ENCODE results near the gene MUC20. TPM values are rescaled to one million over a fixed set of nuclear protein-coding genes. Genes with fewer than 3 reads are reported as not detected.
A peak's percentile ranks its signal among the peaks of the same experiment; 100 is the strongest.
"Not testable (repeated sequence)": the region's sequence is repeated elsewhere in the genome, so short reads cannot be mapped to it uniquely, and the experiment has no call there.

MUC20 gene
- total and polyA plus RNA-seq, 9 of the 15 experiments (the other 6 are each of a cell fraction or from before 2014, with no cell fraction given): 0.03 to 0.23 (median 0.15) TPM; not detected in 3

DNA sequence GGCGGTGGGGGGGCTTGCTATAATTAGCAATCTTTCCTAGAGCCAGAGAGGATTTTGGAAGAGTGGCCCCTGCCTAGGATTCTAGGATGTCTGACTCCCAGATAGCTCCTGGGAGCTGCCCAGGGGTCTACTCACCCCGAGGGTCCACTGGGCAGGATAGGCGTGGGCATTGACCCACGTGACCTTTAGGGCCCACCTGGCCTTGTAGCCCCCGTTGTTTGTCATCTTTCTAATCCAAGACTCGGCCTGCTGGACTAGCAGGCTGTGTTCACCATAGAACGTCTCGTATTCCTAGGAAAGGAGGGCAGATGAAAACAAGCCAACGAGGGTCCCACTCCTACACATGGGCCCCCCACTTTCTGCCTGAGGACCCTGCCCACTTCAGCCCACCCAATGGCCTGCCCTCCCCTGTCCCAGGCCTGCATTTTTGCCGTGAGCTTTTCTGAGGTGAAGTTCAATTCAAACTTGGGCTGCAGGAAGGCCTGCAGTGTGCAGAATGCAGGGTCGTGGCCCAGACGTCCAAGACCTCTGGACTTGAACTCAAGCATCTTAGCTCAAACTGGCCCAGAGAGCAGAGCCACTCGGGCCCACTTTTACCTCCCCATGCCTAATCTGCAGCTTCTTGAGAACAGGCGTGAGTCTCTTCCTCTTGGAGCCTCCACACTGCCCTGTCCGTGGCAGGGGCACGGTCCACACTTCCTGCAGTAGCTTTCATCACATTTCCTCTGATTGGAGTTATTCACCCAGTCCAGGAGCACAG, 49.5 kb downstream of the MUC20 start (continued):
- TF ChIP-seq ZBTB49 (CRISPR knock-in tag; IDR thresholded peaks at IDR 0.05; ENCODE audit: borderline replicate concordance) (no peak), KDM2B (CRISPR knock-in tag; IDR thresholded peaks at IDR 0.05) (no peak), STAT5A (IDR thresholded peaks at IDR 0.05; ENCODE audit: borderline replicate concordance, low read length) (no peak), ZSCAN29 (IDR thresholded peaks at IDR 0.05) (no peak), ZBTB8A (IDR thresholded peaks at IDR 0.05; ENCODE audit: partially characterized antibody) (no peak), ZNF644 (tag; IDR thresholded peaks at IDR 0.05; ENCODE audit: low read depth) (no peak), CREB3 (tag; conservative IDR thresholded peaks at IDR 0.05; ENCODE audit: low read depth) (no peak), TCF7 (IDR thresholded peaks at IDR 0.05; ENCODE audit: borderline replicate concordance) (no peak), NRF1 (conservative IDR thresholded peaks at IDR 0.05 in 1 of 2, IDR thresholded peaks at IDR 0.05 in 1 of 2) (no peak)

DNA sequence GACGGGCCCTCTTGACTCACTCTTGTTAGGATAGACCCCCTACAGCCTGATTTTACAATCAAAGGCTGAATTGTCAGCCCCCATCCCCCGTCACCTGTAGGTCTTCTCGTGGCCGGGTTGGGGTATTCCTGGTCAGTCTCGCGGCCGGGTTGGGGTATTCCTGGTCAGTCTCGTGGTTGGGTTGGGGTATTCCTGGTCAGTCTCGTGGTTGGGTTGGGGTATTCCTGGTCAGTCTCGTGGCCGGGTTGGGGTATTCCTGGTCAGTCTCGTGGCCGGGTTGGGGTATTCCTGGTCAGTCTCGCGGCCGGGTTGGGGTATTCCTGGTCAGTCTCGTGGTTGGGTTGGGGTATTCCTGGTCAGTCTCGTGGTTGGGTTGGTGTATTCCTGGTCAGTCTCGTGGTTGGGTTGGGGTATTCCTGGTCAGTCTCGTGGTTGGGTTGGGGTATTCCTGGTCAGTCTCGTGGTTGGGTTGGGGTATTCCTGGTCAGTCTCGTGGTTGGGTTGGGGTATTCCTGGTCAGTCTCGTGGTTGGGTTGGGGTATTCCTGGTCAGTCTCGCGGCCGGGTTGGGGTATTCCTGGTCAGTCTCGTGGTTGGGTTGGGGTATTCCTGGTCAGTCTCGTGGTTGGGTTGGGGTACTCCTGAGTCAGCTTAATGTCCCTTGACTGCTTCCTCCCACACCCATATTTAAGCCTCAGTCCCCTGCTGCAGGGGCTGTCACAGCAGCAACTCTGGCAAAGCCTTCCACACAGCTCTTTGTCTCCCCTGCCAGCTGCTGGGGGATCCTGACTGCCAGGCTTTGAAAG, 50.3 kb downstream of the MUC20 start:
- H3K36me3 ChIP-seq (ENCODE audit: control insufficient read depth, insufficient read depth, low read length); in situ Hi-C loops (cut with MboI); BruUV-seq (replicated peaks); H3K27ac ChIP-seq (ENCODE audit: extremely low read depth, low read depth, low read length); H4K20me1 ChIP-seq (replicated peaks; ENCODE audit: control insufficient read depth, insufficient read depth, low read length); intact Hi-C loops (cut with micrococcal nuclease); H3K9ac ChIP-seq (ENCODE audit: insufficient read depth in 1 of 2, low read depth in 2 of 2, low read length in 2 of 2); H3K79me2 ChIP-seq (ENCODE audit: control insufficient read depth, insufficient read depth, low read length); FAIRE-seq; ATAC-seq; H3K4me1 ChIP-seq (replicated peaks in 1 of 2; ENCODE audit: control insufficient read depth in 2 of 2, insufficient read depth in 2 of 2, low read length in 2 of 2); H3K4me3 ChIP-seq; CTCF ChIA-PET (ENCODE audit: low intra/inter-chr PET ratio); H3K9me1 ChIP-seq (ENCODE audit: control insufficient read depth, insufficient read depth, low read length); POLR2A ChIA-PET; H2AFZ ChIP-seq (ENCODE audit: low read depth, low read length); H3K4me2 ChIP-seq (ENCODE audit: insufficient read depth, low read length); H3K9me3 ChIP-seq (replicated peaks; ENCODE audit: control insufficient read depth, insufficient read depth, low read depth, low read length): not testable (repeated sequence)
- peak in 1 of 4 experiments; percentile 36 for DNase-seq (ENCODE audit: extremely low read depth in 1 of 4, low spot score in 3 of 4)
- WGBS (ENCODE audit: insufficient coverage, low coverage, missing lambda C conversion rate): 53% methylated on average over 19 of the region's 28 CpGs
- peaks cover 11 to 61% of the 10 kb centered on the region in 2 experiments; a peak in 4 of 5 replicates for H3K27me3 ChIP-seq (ENCODE audit: control insufficient read depth in 2 of 2, insufficient read depth in 2 of 2, low read length in 2 of 2)
